GM18520 (cell line): Measurements from ENCODE around the gene NAGPA.
"Not testable (repeated sequence)": the region's sequence is repeated elsewhere in the genome, so short reads cannot be mapped to it uniquely, and the experiment has no call there.

Source experiments
- ATAC-seq: cut with Tn5 transposase; IDR thresholded peaks from one replicate; pipeline ENCODE4 v1.9.1; 2021; ENCODE audit not compliant: unreplicated experiment

NAGPA gene

DNA sequence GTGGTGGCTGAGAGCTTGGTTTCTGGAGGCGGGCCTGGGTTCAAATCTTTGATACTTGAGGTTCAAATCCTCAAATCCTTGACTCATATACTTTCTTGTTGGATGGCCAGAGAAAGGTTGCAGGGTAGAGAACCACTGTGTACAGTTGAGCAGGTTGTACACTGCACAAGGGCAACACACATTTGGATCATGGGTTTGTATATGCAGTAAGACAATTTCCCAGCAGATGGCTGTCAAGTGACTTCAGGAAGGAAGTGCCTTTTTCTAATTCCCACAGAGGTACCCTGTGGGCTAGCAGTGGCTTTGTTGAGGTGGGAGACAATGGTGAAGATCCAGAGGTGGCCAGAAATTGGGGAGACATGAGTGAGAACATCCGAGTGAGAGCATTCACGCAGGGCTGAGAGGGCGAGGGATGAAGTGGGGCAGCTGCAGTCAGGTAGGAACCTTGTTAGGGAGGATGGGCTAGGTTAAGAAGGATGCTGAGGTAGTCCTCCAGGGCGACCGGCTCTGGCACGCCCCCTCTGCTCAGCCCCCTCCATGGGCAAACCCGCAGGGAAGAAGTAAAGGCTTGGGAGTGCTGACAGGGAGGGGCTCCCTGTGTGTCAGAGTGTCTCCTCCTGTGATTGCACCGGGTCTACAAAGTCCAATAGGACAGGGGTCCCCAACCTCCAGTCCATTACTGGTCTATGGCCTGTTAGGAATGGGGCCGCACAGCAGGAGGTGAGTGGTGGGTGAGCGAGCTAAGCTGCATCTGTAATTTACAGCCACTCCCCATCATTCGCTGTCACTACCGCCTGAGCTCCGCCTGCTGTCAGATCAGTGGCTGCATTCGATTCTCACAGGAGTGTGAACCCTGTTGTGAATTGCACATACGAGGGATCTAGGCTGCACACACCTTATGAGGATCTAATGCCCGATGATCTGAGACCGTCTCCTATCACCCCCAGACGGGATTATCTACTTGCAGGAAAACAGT lies 29.3 kb upstream of the NAGPA start:
- no peak for ATAC-seq

DNA sequence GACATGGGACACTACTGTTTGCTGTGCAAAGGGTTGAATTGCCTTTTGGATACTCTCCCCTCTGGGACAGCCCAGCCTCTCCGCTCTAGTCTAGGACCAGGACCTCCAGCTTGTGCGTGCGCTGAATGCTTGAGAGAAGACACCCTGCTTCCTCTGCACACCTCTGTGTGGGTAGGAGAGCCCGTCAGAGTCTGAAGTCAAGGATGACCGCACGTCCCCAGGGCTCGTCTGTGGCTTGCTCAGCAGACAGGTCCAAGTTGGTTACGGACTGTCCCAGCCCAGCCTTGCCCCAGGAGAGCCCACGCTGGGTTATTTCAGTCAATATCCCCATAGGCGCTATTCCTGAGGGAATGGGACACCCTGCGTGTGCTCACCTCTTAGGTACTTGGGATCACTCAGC lies 28.3 kb upstream of the NAGPA start:
- no peak for ATAC-seq

DNA sequence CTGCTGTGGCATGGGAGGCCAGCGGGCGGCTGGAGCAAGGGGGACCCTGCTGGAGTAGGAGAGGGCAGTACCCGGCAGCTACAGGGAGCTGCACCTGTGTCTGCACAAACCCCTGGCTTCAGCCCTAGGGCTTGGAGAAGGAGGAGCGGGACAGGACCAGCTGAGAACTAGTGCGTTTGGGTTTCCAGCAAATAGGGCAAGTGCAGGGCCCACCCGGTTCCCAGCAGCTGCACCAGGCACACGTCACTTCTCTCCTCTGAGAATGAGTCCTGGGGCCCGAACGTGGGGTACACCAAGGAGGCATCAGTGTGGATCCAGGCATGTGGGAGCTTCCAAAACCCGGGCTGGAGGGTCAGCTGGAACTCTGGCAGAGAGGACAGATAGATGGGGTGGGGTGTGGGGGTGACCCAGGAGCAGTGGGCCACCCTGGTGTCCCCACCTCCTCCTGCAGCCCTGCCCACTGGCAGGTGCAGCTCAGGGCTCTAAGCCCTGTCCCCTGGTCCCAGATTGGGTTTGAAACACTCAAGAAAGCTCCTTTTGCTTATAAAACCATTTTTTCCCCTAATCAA lies 26.4 kb upstream of the NAGPA start:
- no peak for ATAC-seq

DNA sequence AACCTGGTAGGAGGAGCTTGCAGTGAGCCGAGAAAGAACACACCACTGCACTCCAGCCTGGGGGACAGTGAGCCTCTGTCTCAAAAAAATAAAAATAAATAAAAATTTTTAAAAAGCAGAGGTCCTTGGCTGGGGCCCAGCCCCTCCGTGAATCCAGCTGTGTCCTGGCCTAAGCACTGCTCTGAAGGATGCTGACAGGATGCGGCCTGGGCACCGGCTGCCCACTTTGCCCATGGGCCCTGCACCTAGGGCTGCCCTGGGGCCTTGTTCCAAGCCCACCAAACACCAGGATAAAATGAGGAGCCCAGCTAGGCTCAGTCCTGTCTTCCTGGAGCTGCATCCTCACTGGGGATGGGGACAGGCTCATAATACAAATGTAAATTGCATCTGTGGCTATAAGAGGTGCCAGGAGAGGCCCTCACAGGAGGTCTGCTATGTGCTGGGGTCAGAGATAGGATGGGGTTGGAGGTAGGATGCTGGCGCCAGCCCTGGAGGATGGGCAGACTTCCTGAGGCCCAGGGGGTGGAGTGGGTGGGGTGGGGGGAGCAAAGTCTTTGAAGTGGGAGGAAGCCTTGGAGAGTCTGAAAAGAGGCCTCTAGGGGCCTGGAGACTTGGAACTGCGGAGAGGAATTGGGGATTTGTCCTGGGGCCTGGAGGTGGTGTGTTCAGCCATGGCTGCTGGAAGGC lies 25.8 kb upstream of the NAGPA start:
- no peak for ATAC-seq

DNA sequence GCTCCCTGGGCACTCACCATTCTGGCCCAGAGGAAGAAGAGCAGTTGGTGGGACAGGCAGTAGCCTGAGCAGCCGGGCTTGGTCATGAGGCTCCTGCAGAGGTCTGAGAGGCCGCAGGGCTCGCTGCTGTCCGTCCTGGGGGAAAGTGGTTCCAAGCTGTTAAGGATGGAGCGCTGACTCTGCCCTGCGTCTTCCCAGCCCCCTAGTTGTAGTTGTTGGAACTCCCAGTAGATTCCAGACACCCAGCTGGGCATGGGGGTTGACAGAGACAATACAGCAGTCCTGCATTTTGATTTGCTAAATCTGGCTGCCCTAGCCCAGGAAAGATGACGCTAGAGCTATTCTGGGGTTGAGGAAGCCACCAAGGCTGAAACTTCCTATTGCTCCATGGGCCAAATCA lies 24.7 kb upstream of the NAGPA start:
- ATAC-seq: no peak

DNA sequence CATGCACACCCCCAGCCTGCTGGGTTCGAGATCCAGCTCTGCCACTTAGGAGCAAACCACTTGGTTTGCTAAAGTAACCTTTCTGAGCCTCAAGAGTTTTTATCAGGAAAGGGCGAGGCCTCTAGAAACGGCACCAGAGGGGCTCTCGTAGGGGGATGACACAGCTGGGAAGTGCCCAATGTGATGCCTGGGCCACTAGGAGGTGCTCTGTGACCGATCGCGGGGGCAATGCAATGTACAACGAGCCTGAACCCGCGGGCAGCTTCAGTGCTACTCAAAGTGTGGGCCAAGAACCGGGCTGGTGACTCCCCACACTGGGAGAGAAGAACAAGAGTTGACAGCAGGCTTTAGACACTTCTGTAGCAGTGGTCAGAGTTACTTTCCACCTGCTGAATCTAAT lies 22.6 kb upstream of the NAGPA start:
- no peak for ATAC-seq

DNA sequence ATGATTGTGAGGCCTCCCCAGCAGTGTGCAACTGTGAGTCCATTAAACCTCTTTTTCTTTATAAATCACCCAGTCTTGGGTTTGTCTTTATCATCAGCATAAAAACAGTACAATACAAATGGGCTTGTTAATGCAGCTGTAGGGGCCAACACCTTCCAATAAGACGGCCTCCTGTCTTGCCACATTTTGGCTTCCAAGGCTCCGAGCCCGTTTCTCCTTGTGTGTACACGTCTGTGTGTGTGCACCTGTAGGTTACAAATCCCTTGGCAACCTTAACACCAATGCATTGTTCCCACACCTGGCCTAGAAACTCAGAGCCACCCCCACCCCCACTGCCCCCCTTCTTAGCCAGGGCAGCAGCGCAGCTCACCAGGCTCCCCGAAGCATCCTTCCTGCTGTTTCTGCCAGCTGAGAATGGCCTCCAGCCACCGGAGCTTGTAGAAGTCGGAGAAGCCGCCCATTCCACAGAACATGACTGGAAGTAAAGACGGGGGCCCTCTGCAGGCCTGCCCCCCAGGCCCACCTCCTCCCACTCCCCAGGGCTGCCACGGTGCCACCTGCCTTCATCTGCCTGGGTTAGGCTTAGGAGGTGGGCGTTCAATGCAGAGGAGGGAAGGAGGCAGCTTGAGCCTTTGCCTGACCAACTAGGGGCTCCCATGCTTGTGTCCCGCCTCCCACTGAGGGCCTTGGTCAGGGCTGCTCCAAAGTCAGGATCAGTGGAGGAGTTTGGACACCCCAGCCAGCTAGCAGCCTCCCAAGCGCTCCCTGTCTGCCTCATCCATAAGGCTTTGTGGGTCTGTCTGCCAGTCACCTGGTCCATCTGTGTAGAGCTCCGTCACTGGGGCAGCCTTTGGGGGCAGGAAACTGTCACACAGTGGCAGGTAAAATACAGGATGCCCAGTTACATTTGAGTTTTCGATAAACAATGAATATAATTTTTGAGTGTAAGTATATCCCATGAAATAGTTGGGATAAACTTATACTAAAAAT lies 21.4 kb upstream of the NAGPA start:
- no peak for ATAC-seq

DNA sequence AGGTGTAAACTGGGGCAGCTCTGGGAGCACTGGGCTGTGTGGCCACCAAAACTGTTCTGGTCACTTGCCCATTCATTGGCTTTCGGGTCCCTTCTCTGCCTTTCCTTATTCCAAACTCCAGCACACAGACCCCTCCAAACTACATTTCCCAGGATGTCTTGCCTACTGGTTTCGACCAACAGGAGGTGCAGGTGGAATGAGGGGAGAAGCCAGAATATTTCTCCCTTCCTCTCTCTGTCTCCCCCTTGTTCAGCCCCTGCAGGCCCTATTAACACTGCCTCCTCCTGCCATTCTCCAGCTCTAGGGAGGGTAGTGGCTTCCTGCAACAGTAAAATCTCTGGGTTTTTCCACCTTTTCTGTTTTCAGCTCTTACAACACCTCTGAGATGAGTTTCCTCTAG lies 13.2 kb upstream of the NAGPA start:
- no peak for ATAC-seq

DNA sequence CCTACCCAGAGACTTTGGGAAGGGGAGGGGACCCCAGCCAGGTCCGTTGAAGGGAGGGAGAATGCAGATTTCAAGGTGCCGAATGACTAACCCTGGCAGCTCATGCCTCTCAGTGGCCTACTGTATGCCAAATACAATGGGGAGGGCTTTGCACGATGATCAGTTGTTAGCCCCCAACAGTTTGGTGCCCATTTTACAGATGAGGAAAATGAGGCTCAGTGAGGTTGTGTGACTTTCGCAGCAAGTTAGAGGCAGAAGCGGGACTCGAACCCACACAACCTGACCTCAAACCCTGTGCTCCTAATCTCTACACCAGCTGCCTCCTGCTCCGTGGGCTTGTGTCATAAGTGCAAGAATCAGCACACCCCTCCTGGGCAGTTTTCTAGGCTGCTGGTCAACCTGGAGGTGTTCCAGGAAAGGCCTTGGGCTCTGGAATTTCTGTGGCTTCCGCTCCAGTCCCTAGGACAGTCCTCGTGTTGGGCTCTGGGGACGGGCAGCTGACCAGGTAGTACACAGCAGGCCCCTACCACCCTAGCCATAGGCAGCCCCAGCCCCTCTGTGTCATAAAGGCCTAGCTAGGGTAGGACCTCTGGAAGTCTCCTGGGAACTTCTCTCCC lies 11.9 kb upstream of the NAGPA start:
- ATAC-seq: no peak

DNA sequence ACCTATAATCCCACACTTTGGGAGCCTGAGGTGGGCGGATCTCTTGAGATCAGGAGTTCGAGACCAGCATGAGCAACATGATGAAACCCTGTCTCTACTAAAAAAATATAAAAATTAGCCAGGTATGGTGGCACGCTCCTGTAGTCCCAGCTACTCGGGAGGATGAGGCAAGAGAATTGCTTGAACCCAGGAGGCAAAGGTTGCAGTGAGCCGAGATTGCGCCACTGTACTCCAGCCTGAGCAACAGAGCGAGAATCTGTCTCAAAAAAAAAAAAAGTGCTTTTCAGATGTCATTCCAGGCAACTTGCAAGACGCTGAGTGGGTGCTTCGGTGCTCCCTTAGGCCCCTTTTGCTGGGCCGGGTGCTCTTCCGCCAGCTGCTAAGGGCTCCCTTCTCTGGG lies 10.8 kb upstream of the NAGPA start:
- not testable (repeated sequence) for ATAC-seq

DNA sequence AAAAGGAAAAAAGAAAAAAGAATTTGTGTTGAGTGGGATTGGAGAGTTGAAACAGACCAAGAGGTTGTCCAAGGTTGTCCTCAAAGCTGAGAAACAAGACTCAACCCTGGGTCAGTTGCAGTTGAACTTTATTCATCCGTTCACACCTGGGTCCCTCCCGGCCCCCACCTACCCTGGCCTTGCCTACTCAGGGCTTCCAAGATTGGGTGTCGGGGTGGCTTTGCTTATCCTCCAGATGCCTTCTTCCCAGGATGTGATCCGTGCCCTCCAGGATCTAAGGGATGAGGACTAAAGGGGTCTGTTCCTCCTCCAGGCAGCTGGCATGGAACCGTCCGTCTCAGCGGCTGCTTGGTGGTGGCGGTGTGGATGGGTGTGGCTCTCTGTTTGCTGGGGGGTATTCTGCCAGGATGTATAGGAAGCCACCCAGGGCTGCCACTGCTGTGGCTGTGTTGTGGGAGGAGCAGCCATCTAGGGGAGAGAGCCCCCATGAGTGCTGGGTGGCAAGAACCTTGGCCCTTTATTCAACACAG lies 10.3 kb upstream of the NAGPA start:
- no peak for ATAC-seq

DNA sequence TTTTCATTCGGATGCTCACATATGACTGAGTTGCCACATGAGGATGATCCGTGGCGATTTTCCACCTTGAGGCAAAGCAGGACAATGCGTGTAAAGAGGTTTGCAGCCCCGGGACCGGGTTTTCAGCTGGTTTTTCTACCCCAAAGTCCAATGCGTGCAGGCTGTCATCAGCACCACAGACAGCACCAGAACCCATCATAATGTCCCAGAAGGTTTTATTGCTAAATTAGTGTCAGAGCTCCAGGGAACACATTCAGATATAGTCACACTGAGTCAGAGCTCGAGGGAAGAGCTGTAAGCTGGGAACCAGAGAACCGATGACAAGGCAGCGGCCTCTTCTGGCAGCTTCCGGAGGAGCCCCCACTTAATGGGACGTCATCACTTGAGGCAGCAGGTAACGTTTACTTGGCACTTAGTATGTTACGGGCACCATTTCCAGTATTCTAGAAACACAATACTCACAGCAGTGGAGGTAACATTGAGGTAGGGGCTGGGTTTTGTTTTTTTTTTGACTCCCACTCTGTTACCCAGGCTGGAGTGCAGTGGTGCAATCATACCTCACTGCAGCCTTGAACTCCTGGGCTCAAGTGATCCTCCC lies 8.9 kb upstream of the NAGPA start:
- no peak for ATAC-seq

DNA sequence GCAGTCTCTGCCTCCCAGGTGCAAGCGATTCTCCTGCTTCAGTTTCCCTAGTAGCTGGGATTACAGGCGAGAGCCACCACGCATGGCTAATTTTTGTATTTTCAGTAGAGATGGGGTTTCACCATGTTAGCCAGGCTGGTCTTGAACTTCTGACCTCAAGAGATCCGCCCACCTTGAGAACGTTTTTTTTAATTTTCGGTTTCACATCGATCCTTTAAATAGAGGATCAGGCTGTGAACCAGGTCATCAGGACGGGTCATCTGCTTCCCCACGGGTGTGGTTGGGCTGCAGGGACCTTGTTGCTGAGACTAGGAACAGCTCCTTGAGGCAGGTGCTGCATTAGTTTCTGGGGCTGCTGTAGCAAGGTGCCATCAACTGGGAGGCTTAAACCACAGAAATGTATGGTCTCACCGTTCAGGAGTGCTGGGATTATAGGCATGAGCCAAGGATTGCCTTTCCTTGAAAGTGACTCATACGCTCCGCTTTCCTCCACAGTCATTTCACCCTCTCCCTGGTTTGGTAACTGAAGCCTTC lies 7.9 kb upstream of the NAGPA start:
- peak; percentile 43 for ATAC-seq

DNA sequence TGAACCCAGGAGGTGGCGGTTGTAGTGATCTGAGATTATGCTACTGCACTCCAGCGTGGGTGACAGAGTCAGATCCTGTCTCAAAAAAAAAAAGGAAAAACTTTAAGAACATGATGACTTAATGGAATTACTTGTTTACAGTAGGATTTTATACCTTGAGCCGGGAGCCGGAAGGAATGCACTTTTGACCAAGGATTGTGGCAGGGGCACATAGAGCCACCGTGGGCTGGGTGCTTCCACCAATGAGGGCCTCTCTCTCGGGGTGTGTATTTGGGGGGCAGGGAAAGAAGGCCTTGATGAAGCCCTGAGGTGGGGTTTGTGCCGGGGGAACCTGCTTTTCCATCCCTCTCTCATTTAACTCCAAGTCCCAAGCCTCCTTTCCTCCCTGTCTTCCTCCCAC lies 6.7 kb upstream of the NAGPA start:
- ATAC-seq: no peak

DNA sequence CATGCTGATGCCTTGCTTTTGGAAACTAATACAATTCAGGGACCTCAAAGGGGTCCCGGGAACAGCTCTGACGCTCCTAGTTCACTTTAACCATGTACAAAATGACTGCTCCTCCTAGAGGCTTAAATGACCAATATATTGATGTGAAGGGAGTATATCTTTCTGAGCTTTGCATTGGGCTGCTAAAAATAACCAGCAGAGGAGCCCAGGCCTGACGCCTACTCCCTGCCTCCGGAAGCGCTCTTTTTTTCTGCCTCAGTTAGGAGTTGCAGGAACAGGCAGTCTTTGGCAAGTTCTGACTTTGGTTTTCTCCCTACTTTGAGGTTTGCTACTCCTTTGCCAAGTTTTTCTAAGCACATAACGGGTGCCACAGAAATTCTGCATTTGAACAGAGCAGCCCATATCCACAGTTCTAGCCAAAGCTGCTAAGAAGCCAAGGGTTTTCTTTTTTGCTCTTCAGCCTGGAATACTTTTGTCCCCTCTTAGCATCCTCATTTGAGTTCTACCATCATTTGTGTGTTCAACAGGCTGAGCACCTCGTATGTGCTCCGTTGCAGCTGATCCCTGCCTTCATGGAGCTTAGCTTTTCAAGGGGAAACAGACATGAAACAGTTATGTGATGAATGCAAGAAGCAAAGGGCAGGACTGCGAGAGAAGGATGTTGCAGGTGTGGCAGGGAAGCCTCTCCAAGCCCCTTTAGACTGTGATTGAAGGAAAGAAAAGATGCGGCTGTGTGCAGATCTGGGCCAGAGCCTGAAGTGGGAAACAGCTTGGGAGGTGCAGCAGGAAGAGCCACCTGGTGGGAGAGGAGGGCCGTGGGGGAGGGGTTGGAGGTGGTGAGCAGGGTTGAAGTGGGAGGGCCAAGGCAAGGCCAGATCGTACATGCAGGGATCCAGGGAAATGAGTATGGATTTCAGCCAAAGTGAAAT lies 2.8 kb upstream of the NAGPA start:
- no peak for ATAC-seq

DNA sequence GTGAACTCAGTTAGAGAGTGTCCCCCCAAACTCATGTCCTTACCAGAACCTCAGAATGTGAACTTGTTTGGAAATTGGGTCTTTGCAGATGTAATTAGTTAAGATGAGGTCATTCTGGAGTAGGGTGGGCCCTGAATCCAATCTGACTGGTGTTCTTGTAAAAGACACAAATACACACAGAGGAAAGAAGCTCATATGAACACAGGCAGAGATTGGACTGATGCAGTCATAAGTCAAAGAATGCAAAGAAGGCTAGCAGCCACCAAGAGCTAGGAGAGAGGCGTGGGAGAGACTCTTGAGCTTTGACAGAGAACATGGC lies 2.1 kb upstream of the NAGPA start:
- ATAC-seq: no peak

DNA sequence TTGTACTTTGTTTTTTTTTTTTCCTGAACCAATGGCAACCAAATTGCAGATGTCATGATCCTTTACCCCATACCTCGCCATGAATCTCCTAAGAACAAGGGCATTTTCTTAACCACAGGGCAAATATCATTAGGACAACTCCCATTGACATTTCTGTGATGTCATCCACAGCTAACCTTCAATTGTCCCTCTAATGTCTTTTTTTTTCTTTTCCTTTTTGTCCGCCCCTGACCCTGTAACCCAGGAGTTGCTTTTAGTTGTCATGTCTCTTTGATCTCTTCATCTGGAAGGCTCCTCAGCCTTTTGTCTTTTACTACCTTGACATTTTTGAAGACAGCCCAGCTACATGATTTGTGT lies 410 bp upstream of the NAGPA start:
- ATAC-seq: no peak

DNA sequence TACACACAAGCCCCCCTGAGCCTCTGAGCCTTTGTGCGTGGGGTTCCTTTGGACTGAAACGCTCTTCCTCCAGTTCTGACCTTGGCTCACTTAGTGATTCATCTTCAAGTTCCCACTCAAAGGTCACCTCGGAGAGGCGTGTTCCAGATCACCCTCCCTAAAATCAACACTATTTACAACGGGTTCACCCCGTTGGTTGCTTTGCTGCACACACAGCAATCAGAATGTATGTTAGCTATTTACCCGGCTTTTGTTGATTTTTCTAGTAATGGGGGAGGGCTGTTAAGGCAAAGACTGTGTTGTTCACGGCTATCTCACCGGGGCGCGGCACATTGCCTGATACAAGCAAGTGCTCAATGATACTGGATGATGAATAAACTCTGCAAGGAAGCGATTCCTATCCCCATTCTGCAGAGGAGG lies 977 bp downstream of the NAGPA start:
- ATAC-seq: no peak

DNA sequence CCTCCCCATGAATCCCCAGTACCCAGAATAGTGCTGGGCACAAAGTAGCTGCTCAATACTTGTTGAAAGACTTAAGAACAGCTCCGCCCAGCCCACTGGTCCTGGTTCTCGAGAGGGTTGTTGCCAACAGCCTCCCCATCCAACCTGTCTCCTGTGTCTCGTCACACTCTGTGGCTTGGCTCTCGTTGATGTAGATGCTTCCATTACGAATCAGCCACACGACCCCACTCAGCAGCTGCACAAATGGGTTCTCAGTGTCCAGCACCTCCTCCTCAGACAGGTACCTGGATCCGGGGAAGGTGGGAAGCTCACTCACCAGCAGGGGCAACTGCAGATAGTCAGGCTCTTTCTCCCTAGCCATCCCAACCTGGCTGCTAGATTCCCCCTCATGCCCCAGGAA lies 2.1 kb downstream of the NAGPA start:
- ATAC-seq: no peak
